CD4-positive, alpha-beta T cell (primary cell): ENCODE measurements around the gene ANKRD6. TPM values are rescaled to one million over a fixed set of nuclear protein-coding genes. Genes with fewer than 3 reads are reported as not detected.

Experiments
- ATAC-seq: fragments of 200-7000 bp; cut with Tn5 transposase; one replicate; pipeline ENCODE4 v1.10.0; 2022; ENCODE audit warnings: mild to moderate bottlenecking; ENCODE audit not compliant: poor library complexity
- CTCF ChIA-PET: fragments of 350-600 bp; sonication (Branson Sonifier 250); formaldehyde crosslinking; loops from one replicate; lab custom pipeline; 2021; ENCODE audit warnings: antibody characterized with exemption, inconsistent platforms; lab: Charles Lee
- POLR2A ChIA-PET: fragments of 350-600 bp; sonication (Branson Sonifier 250); formaldehyde crosslinking; loops from one replicate; lab custom pipeline; 2021; ENCODE audit warnings: antibody characterized with exemption, inconsistent platforms; lab: Charles Lee
- DNase-seq, 14 experiments: peaks; one replicate each; pipeline ENCODE4 v3.0.0-alpha.2; 2013 to 2020; ENCODE audit warnings: mixed read lengths in 2 of 14
- H3K27ac ChIP-seq, 2 donors: one replicate each; pipeline versions ENCODE4 v1.5.1 to v1.7.0; 2013; ENCODE audit warnings: low read length in 2 of 2, low read depth in 1 of 2, mild to moderate bottlenecking in 1 of 2
- H3K27me3 ChIP-seq, 2 experiments: 1 replicate in 1 of 2; 2 replicates in 1 of 2; pipeline versions ENCODE4 v1.6.1 to v1.7.0; 2013; ENCODE audit warnings: low read length in 2 of 2, control low read depth in 1 of 2, mild to moderate bottlenecking in 1 of 2, moderate library complexity in 1 of 2; ENCODE audit not compliant: insufficient read depth in 2 of 2, control insufficient read depth in 1 of 2
- H3K36me3 ChIP-seq: one replicate; pipeline ENCODE4 v1.6.1; 2013; ENCODE audit warnings: low read length, control low read depth; ENCODE audit not compliant: insufficient read depth
- H3K4me1 ChIP-seq: one replicate; pipeline ENCODE4 v1.6.1; 2013; ENCODE audit warnings: low read length, control low read depth; ENCODE audit not compliant: insufficient read depth
- H3K4me3 ChIP-seq: one replicate; pipeline ENCODE4 v1.5.1; 2013; ENCODE audit warnings: mild to moderate bottlenecking, low read length, moderate library complexity
- H3K9me3 ChIP-seq, 2 experiments: 1 replicate in 1 of 2; 2 replicates in 1 of 2; pipeline versions ENCODE4 v1.6.1 to v1.7.0; 2013; ENCODE audit warnings: low read length in 2 of 2, mild to moderate bottlenecking in 2 of 2, control low read depth in 1 of 2, moderate library complexity in 1 of 2; ENCODE audit not compliant: control insufficient read depth in 1 of 2, insufficient read depth in 1 of 2
- H3K27ac Mint-ChIP-seq: one replicate; pipeline ENCODE4 v1.8.0; 2020; ENCODE audit warnings: mixed read lengths
- H3K27me3 Mint-ChIP-seq: one replicate; pipeline ENCODE4 v1.8.0; 2021; ENCODE audit warnings: mixed read lengths
- H3K36me3 Mint-ChIP-seq: one replicate; pipeline ENCODE4 v1.8.0; 2021; ENCODE audit warnings: low read depth, mixed read lengths
- H3K4me1 Mint-ChIP-seq: one replicate; pipeline ENCODE4 v1.8.0; 2021; ENCODE audit warnings: low read depth, mixed read lengths
- H3K4me3 Mint-ChIP-seq: one replicate; pipeline ENCODE4 v1.8.0; 2020; ENCODE audit warnings: mild to moderate bottlenecking, mixed read lengths
- H3K9me3 Mint-ChIP-seq: one replicate; pipeline ENCODE4 v1.8.0; 2020; ENCODE audit warnings: mixed read lengths
- CTCF ChIP-seq: fragments of 200-600 bp; IDR thresholded peaks from one replicate; pipeline ENCODE4 v1.8.0; 2022; ENCODE audit warnings: antibody characterized with exemption, mild to moderate bottlenecking
- intact Hi-C, 2 experiments: fragments of 100-400 bp; cut with DNase I in 1 of 2; cut with micrococcal nuclease in 1 of 2; formaldehyde crosslinking; loops; one replicate each; pipeline versions ENCODE4 v1.15.1 to v1.9.0; 2023 to 2025; cut with DNase I, micrococcal nuclease
- total RNA-seq, 174 experiments: library from RNA in 2 of 174; stranded (reverse) in 2 of 174; gene quantifications; one replicate each; pipeline ENCODE4 v1.2.3 and lab custom pipeline; 2021 to 2026

The ANKRD6 gene
- total RNA-seq, 2 experiments from 2014 or later: 3.8 to 4.8 TPM

GRCh38 chr6:89475101-89475500 is 42.1 kb downstream of the ANKRD6 start:
- ChIA-PET POLR2A (no interaction called here), CTCF (no interaction called here)
- Mint-ChIP-seq H3K36me3 (no peaks in the 10 kb centered on the region), H3K9me3 (no peaks in the 10 kb centered on the region), H3K4me3 (peak overlapping the region; percentile 40), H3K4me1 (peaks cover 19% of the 10 kb centered on the region), H3K27ac (no peak overlapping the region), H3K27me3 (peaks cover 2% of the 10 kb centered on the region)
- no peak for ATAC-seq
- no peak overlapping the region for H3K4me3 ChIP-seq
- H3K4me1 ChIP-seq: peaks cover 14% of the 10 kb centered on the region
- no peaks in the 10 kb centered on the region for H3K9me3 ChIP-seq
- intact Hi-C loops: no loop called here
- TF ChIP-seq CTCF: no peak
- no peak overlapping the region for H3K27ac ChIP-seq
- no peak for DNase-seq
- no peaks in the 10 kb centered on the region for H3K36me3 ChIP-seq
- H3K27me3 ChIP-seq: no peaks in the 10 kb centered on the region

GRCh38 chr6:89475634-89476033 is 42.7 kb downstream of the ANKRD6 start:
- H3K9me3 ChIP-seq: no peaks in the 10 kb centered on the region
- H3K36me3 ChIP-seq: no peaks in the 10 kb centered on the region
- H3K4me1 ChIP-seq: peaks cover 14% of the 10 kb centered on the region
- TF ChIP-seq CTCF: no peak
- Mint-ChIP-seq H3K4me3 (peak overlapping the region; percentile 40), H3K9me3 (no peaks in the 10 kb centered on the region), H3K27me3 (peaks cover 4% of the 10 kb centered on the region), H3K27ac (no peak overlapping the region), H3K36me3 (no peaks in the 10 kb centered on the region), H3K4me1 (peaks cover 19% of the 10 kb centered on the region)
- H3K4me3 ChIP-seq: no peak overlapping the region
- H3K27ac ChIP-seq: no peak overlapping the region
- intact Hi-C loops: no loop called here
- DNase-seq (peak in 3 of 14 experiments; percentile 20 to 70 (median 28)), ATAC-seq (peak; percentile 58)
- CTCF ChIA-PET: no interaction called here
- POLR2A ChIA-PET: no interaction called here
- no peaks in the 10 kb centered on the region for H3K27me3 ChIP-seq

- ATAC-seq: no peak
- H3K36me3 ChIP-seq: no peaks in the 10 kb centered on the region
- H3K9me3 Mint-ChIP-seq: no peaks in the 10 kb centered on the region
- H3K4me1 ChIP-seq: peaks cover 7% of the 10 kb centered on the region
- intact Hi-C loops: no loop called here
- H3K4me1 Mint-ChIP-seq: peaks cover 9% of the 10 kb centered on the region
- H3K27me3 Mint-ChIP-seq: peaks cover 4% of the 10 kb centered on the region
- no peaks in the 10 kb centered on the region for H3K36me3 Mint-ChIP-seq
- DNase-seq: no peak
- H3K27ac Mint-ChIP-seq: no peak overlapping the region
- H3K4me3 ChIP-seq: no peak overlapping the region
- POLR2A ChIA-PET: no interaction called here
- TF ChIP-seq CTCF: no peak
- no peak overlapping the region for H3K4me3 Mint-ChIP-seq
- H3K9me3 ChIP-seq: no peaks in the 10 kb centered on the region
- H3K27ac ChIP-seq: no peak overlapping the region
- CTCF ChIA-PET: no interaction called here
- no peaks in the 10 kb centered on the region for H3K27me3 ChIP-seq
These were observed 46.9 kb downstream of the ANKRD6 start for GRCh38 chr6:89479897-89480296.
